A673 (cell line): ENCODE results near the gene FAM9C. TPM values are rescaled to one million over a fixed set of nuclear protein-coding genes. Genes with fewer than 3 reads are reported as not detected.

Experiments used
- BruUV-seq: library from RNA; stranded (reverse); fragments of 400-500 nt; replicated peaks from 2 replicates; lab custom pipeline; 2021; lab: Mats Ljungman, UMichigan
- CTCF ChIA-PET: fragments of 300-600 bp; sonication (Branson Sonifier 250); formaldehyde crosslinking; loops from one replicate; lab custom pipeline; 2022; ENCODE audit warnings: antibody characterized with exemption; lab: Charles Lee
- POLR2A ChIA-PET: fragments of 300-600 bp; sonication (Branson Sonifier 250); formaldehyde crosslinking; loops from one replicate; lab custom pipeline; 2022; ENCODE audit warnings: antibody characterized with exemption; ENCODE audit not compliant: low non-redundant PET; lab: Charles Lee
- DNase-seq: peaks from one replicate; pipeline ENCODE4 v3.0.0-alpha.2; 2015; ENCODE audit warnings: low spot score
- H3K27ac ChIP-seq: fragments of 200-600 bp; sonication (generic); 2 replicates; pipeline ENCODE4 v1.5.1; 2016; ENCODE audit warnings: mixed run types, low read depth, mild to moderate bottlenecking, mixed read lengths, antibody characterized with exemption, low read length; ENCODE audit not compliant: poor library complexity, severe bottlenecking
- H3K27me3 ChIP-seq: fragments of 200-600 bp; sonication (generic); replicated peaks from 2 replicates; pipeline ENCODE4 v1.6.1; 2017; ENCODE audit warnings: mixed run types, low read depth, mild to moderate bottlenecking, mixed read lengths, antibody characterized with exemption, low read length; ENCODE audit not compliant: insufficient read depth, poor library complexity
- H3K36me3 ChIP-seq: fragments of 200-600 bp; sonication (generic); 2 replicates; pipeline ENCODE4 v1.6.1; 2016; ENCODE audit warnings: mixed run types, mild to moderate bottlenecking, mixed read lengths, antibody characterized with exemption, low read length; ENCODE audit not compliant: insufficient read depth, poor library complexity, severe bottlenecking
- H3K4me1 ChIP-seq: fragments of 200-600 bp; sonication (generic); 2 replicates; pipeline ENCODE4 v1.6.1; 2017; ENCODE audit warnings: mixed run types, mild to moderate bottlenecking, mixed read lengths, antibody characterized with exemption, low read length; ENCODE audit not compliant: insufficient read depth, poor library complexity, severe bottlenecking
- H3K4me3 ChIP-seq: fragments of 200-600 bp; sonication (generic); 2 replicates; pipeline ENCODE4 v1.5.1; 2016; ENCODE audit warnings: low read depth, mixed run types, mild to moderate bottlenecking, mixed read lengths, low read length; ENCODE audit not compliant: poor library complexity, severe bottlenecking
- H3K9me3 ChIP-seq: fragments of 200-600 bp; sonication (generic); 2 replicates; pipeline ENCODE4 v1.6.1; 2016; ENCODE audit warnings: mixed run types, low read depth, mild to moderate bottlenecking, mixed read lengths, antibody characterized with exemption, low read length; ENCODE audit not compliant: poor library complexity, severe bottlenecking
- EZH2 ChIP-seq: fragments of 200-600 bp; sonication (generic); IDR thresholded peaks from 2 replicates; pipeline ENCODE4 v1.6.1; 2017; ENCODE audit warnings: borderline replicate concordance, low read depth, mild to moderate bottlenecking, mixed read lengths, antibody characterized with exemption, low read length; ENCODE audit not compliant: poor library complexity, severe bottlenecking
- intact Hi-C: fragments of 100-400 bp; cut with micrococcal nuclease; formaldehyde crosslinking; loops from one replicate; pipeline ENCODE4 v1.10.0; 2022; ENCODE audit not compliant: unreplicated experiment
- total RNA-seq: library from RNA; stranded (reverse); gene quantifications from 2 replicates; pipeline ENCODE4 v1.2.3, GENCODE V29; 2021
- TF ChIP-seq, protein P1 (sequence below): fragments of 300-800, 200-600 bp; sonication (generic); conservative IDR thresholded peaks from 2 replicates; pipeline ENCODE4 v1.5.1; 2017; ENCODE audit warnings: low read depth, mild to moderate bottlenecking, antibody characterized with exemption, low read length, moderate library complexity, mixed read lengths

The FAM9C gene
- total RNA-seq, 1 experiment from 2014 or later = not detected

DNA sequence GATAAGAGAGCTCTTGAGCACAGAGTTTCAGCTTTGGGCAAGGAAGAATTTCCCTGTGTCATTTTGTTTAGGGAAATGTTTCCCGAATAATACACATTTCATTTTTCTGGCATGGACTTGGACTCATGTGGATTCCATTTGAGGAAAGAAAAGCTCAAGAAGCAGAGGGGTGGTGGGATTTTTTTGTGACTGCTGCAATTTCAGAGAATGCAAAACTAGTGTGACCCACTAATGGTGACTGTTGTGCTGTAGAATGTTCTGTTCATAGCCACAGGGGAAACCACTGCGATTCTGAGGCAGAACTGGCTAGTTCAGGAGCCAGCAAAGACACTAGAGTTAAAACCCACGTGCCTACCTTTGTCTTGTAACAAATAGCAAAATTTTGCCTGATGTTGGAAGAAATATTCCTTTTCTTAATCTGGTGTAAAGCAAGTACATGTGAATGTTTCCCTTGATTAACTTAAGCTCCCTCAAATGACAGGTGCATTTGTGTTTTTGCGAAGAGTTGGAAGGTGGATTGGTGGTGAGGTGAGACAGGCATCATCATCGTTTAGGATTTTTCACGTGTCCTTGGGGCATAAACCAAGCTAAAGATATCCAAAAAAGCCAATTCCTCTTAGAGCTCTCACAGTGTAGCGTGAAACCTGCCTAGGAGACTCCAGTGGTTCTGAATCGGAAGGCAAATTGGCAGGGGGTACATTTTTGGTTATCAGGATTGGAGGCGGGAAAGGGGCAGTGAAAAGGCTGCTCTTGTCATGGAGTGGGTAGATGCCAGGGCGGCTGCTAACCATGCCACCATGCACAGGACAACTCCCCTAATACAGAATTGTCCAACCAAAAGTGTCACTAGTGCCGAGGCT is 38.0 kb upstream of the FAM9C start:
- Histone ChIP-seq H3K36me3 (no peaks in the 10 kb centered on the region), H3K9me3 (no peaks in the 10 kb centered on the region), H3K27me3 (no peaks in the 10 kb centered on the region), H3K27ac (no peak overlapping the region), H3K4me1 (no peaks in the 10 kb centered on the region), H3K4me3 (no peak overlapping the region)
- ChIA-PET POLR2A (no interaction called here), CTCF (no interaction called here)
- intact Hi-C loops = no loop called here
- no TSS peak for BruUV-seq
- no peak for TF ChIP-seq EZH2
- TF ChIP-seq, protein P1, sequence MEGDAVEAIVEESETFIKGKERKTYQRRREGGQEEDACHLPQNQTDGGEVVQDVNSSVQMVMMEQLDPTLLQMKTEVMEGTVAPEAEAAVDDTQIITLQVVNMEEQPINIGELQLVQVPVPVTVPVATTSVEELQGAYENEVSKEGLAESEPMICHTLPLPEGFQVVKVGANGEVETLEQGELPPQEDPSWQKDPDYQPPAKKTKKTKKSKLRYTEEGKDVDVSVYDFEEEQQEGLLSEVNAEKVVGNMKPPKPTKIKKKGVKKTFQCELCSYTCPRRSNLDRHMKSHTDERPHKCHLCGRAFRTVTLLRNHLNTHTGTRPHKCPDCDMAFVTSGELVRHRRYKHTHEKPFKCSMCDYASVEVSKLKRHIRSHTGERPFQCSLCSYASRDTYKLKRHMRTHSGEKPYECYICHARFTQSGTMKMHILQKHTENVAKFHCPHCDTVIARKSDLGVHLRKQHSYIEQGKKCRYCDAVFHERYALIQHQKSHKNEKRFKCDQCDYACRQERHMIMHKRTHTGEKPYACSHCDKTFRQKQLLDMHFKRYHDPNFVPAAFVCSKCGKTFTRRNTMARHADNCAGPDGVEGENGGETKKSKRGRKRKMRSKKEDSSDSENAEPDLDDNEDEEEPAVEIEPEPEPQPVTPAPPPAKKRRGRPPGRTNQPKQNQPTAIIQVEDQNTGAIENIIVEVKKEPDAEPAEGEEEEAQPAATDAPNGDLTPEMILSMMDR = no peak
- no peak for DNase-seq

DNA sequence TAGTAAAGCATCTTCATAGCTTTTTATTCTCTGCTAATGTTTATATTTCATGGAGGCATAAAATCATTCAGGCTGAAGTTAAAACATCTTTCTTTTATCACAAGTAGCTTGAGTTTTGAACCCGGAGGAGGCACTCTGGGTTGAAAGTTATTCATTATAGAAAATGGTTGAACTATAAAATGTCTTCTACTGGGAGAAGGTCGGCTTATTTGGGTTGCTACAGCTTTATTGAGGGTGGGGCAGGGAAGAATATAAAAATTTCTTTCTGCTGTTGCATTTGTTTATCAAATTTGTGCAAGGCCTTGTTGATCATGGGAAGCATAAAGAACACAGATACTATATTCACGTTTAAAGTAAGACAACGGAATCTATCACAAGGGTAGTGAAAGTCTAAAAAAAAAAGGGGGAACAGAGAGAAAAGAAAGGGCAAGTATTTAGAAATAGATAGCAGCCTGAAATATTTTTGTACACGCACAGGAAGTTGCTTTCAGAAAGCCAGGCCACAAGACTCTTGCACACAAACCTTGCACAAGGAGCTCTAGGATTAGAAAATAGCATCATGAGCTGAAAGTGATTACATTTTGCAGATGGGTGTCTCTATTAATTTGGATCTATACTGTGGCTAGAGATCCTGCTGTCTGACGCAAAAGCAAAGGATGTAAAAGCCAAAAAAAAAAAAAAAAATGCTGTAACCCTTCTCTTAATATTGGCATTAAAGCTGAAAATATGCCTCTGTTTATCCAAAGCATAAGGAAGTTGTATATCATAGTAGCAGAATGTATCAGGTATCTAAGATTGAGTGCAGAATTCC is 37.2 kb upstream of the FAM9C start:
- Histone ChIP-seq H3K36me3 (no peaks in the 10 kb centered on the region), H3K9me3 (no peaks in the 10 kb centered on the region), H3K4me3 (no peak overlapping the region), H3K4me1 (no peaks in the 10 kb centered on the region), H3K27ac (no peak overlapping the region), H3K27me3 (no peaks in the 10 kb centered on the region)
- no TSS peak for BruUV-seq
- ChIA-PET POLR2A (no interaction called here), CTCF (no interaction called here)
- TF ChIP-seq EZH2 = no peak
- TF ChIP-seq, protein P1 = no peak
- intact Hi-C loops = no loop called here
- DNase-seq = no peak

DNA sequence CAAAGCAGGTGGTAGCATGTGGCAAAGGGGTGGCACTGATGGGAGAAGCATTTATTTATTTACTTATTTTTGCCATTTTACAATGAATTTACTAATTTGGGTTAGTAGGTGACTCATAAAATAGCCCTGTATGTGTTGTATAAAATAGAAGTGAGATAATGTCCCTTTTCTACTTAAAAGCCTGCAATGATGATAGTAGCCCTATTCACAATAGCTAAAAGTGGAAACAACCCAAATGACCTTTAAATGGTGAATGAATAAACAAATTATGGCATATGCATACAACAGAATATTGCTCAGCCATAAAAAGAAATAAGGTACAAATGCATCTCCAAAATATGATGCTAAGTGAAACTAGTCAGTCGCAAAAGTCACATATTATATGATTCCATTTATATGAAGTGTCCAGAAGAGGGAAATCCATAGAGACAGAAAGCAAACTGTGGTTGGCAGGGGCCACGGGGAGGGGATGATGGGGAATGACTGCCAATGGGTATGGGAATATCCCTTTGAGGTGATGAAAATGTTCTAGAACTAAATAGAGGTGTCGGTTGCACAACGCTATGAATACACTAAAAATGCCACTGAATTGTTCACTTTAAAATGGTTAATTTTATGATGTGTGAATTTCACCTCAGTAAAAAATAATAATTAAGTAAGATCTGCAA is 35.8 kb upstream of the FAM9C start:
- no TSS peak for BruUV-seq
- ChIA-PET POLR2A (no interaction called here), CTCF (no interaction called here)
- TF ChIP-seq EZH2 = no peak
- TF ChIP-seq, protein P1 = no peak
- DNase-seq = no peak
- Histone ChIP-seq H3K9me3 (no peaks in the 10 kb centered on the region), H3K4me3 (no peak overlapping the region), H3K27ac (no peak overlapping the region), H3K27me3 (no peaks in the 10 kb centered on the region), H3K36me3 (no peaks in the 10 kb centered on the region), H3K4me1 (no peaks in the 10 kb centered on the region)
- intact Hi-C loops = no loop called here
